Measurements from ENCODE around the gene RPF1. TPM values are rescaled to one million over a fixed set of nuclear protein-coding genes. Genes with fewer than 3 reads are reported as not detected.
"Not testable (repeated sequence)": the region's sequence is repeated elsewhere in the genome, so short reads cannot be mapped to it uniquely, and the experiment has no call there.

The RPF1 gene
- polyA plus RNA-seq, 3 donors, result 42.1 to 53.0 (median 45.9) TPM

DNA sequence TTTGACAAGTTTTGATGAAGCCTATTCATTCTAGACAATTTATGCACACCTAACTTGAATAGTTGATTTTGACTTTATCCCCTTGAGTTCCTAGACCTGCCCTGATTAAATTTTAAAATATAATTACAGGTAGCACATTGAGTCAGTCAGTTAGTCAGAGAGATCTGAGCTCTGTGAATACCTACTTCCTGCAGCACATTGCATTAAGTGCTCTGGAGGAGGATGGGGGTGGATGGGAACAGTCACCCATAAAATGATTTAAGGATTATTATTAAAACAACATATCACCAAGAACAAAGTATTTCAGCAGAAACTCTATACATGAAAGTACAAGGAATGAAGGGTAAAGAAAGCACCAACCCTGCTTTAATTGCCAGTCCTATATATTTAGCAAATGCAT lies 11.8 kb upstream of the RPF1 start:
- DNase-seq (ENCODE audit: extremely low read depth in 1 of 11, low read depth in 9 of 11, low spot score in 4 of 11), result no peak

DNA sequence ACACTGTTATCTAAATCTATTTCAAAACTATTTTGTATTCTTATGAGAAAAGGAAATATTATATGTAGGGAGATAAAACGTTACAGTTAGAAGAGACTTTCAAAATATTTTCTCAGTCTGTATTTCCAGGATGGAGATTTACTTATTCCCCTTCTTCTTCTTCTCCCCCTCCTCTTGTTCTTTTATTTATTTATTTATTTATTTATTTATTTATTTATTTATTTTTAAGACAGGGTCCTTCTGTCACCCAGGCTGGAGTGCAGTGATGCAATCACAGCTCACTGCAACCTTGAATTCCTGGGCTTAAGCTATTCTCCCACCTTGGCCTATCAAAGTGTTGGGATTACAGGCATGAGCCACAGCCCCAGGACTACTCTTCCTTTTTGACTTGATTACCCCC lies 2.8 kb upstream of the RPF1 start:
- no peak for DNase-seq (ENCODE audit: extremely low read depth in 1 of 11, low read depth in 9 of 11, low spot score in 4 of 11)

DNA sequence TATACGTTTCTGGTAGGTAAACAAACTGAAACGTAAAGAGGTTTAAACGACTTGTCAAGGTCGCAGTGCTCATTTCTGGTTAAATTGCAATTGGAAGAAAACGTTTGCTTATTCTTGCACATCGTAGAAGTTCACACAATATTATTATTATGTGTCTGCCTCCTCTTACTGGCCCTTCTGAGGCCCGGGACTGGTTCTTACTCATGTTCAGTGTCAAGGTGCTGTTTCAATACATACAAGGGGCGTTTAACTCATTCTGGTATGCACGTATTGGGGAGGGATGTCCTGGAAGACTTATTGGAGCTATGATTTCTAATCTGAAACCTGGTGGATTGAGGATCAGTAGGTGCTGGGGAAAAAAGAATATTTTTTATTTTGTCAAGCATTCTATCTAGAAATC lies 932 bp downstream of the RPF1 start:
- DNase-seq (ENCODE audit: extremely low read depth in 1 of 11, low read depth in 9 of 11, low spot score in 4 of 11), result peak in 3 of 11 donors; percentile 1 to 3 (median 2)

DNA sequence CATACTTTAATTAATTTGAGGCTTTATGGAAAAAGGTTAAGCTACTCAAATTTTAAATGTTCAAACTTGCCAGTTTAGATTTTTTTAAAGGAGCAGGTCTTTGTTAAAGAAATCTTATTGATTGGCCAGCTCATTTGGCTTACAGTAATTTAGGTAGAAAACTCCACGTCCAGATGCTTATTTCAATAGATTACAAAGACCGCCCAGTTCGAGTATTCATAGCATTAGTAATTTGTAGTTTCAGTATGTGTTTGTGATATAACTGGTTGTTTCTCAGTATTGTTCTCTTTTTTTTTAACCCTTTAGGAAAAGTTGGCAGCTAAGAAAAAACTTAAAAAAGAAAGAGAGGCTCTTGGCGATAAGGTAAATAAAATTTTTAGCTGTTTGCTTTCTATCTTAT lies 1.6 kb downstream of the RPF1 start:
- DNase-seq (ENCODE audit: extremely low read depth in 1 of 11, low read depth in 9 of 11, low spot score in 4 of 11), result no peak

DNA sequence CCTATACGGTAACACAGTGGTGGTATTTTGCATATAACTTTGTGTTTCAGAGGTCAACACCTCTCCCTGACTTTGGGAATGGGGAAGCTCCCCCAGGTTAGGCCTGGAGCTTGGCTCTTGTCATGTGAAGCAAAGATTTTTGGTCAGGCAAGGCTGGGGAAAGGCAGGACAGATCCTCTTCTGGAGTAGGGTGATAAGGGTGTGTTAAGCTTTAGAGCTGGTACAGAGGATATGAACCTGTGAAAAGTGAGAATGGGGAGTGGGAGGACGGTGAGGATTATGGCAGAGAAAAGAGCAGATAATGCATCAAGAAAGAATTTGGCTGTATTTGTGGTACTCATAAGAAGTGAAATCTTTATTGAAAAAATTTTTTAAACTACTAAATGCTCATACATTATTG lies 2.3 kb downstream of the RPF1 start:
- no peak for DNase-seq (ENCODE audit: extremely low read depth in 1 of 11, low read depth in 9 of 11, low spot score in 4 of 11)

DNA sequence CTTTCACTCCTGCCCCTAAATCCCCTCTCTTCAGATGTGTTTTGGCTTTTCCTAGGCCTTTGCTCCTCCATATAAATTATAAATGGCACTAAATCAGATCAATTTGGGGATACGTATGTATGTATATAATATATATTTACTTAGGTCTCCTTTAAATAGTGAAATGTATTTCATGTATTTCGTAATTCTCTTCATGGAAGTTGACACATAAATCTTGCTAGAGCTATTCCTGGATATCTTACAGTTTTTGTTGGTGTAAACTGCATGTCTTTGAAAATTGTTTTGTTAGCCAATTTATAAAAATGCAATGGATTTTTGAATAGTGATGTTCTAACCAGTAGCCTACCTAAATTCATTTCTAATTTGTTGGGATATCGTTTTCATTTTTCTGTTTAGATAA lies 9.0 kb downstream of the RPF1 start:
- DNase-seq (ENCODE audit: extremely low read depth in 1 of 11, low read depth in 9 of 11, low spot score in 4 of 11), result no peak

DNA sequence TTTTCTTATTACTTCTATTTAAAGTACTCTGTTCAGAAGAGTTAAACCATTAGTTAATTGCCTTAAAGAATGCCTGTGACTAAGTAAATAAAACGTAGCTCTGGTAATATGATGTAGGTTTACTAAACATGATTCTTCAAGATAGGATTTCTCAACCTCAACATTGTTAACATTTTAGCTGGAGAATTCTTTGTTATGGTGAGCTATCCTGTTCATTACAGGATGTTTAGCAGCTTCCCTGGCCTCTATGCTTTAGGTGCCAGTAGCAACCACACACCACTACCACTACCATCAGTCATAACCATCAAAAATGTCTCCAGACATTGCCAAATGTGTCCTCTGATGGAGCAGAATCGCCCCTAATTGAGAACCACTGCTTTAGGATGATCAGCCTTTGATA lies 10.7 kb downstream of the RPF1 start:
- no peak for DNase-seq (ENCODE audit: extremely low read depth in 1 of 11, low read depth in 9 of 11, low spot score in 4 of 11)

DNA sequence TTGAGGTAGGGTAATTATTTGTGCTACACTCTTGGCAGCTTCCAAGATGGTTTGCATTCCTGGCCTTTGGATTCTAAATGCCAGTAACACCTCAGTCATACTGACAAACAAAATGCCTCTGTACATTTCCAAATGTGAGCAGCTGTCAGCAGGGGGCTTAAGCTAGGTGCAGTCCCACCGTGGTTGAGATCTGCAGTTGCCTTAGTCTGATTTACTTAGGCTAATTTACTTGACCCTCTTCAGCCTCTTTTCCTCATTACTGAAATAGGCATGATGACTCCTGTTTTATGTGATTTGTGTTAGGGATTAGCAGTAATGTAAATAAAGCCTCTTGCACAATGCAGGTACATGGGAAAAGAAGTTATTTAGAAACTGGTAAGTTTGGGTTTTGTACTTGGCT lies 13.7 kb downstream of the RPF1 start:
- DNase-seq (ENCODE audit: extremely low read depth in 1 of 11, low read depth in 9 of 11, low spot score in 4 of 11), result no peak

DNA sequence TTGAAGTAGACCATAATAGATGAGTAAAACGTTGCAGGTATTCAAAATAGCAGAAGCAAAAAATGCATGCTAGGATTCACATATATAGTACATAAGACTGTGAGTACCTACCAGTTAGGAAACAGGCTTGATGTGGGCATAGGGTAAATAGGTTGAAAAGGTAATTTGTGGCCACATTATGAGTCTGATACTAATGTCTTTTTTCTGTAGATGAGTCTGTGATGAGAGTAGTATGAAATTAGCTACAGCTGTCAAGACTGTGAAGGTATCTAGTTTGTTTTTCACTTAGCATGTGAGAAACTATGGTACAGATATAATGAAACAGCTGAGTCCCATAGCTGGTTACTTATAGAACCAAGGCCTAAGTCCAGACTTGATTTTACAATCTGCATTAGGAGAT lies 14.7 kb downstream of the RPF1 start:
- no peak for DNase-seq (ENCODE audit: extremely low read depth in 1 of 11, low read depth in 9 of 11, low spot score in 4 of 11)

DNA sequence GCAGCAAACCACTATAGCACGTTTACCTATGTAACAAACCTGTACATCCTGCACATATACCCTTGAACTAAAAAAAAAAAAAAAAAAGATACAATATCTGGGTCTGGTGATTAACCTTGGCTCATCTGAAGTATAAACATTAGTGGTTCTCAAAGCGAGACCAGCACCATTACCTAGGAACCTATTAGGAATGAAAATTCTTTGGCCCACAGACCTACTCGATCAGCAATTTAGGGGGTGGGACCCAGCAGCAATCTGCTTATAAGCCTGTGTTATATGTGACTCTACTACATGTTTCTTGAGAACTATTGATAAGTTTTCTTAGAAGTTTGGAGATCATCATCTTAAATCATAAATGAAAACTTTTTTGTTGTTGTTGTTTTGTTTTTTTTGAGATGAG lies 17.4 kb downstream of the RPF1 start:
- DNase-seq (ENCODE audit: extremely low read depth in 1 of 11, low read depth in 9 of 11, low spot score in 4 of 11), result no peak

DNA sequence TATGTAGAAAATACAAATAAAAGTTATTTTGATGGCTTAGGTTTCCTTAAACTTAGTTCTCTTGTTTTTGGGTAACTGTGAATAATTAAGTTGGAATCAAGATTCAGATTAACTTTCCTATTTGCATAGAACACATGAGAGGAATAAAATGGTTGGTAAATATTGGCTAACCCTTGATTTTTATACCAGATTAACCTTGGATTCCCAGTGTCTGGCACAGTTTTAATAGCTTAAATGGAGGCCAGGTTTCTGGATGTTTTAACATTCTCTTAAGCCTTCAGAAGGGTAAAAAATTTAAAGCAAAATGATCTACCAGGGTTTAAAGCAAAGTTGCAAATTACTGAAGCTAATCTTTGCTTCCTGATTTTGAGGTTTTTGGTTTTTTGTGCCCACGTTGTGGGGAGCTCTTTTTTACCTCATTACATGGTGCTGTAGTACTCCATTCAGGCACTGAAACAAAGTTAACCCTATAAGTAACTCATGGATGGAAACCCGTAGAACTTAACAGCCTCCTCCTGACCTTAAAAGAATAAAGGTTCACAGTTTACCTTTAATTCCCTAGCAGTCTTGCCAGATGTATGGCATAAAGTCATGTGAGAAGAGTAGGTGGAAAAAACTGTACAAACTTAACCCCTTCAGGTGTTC lies 18.7 kb downstream of the RPF1 start:
- no peak for DNase-seq (ENCODE audit: extremely low read depth in 1 of 11, low read depth in 9 of 11, low spot score in 4 of 11)

DNA sequence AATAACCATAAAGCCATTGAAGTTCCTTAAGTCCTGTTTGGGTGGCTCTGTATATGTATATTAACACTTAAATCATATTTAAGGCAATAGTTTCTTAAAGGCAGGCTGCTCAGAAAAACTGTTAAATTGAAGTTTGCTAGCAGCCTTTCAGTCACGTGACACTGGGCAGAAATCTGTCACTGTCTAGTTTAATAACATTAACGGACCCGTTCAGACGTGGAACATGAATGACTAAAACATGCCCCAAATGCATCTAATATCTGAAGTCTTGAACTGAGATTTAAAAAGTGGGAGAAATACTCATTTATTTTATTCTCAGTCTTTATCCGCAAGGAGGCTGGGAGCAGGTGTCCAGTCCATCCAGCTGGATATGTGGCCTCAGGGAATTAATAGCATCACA lies 23.9 kb downstream of the RPF1 start:
- DNase-seq (ENCODE audit: extremely low read depth in 1 of 11, low read depth in 9 of 11, low spot score in 4 of 11), result no peak

DNA sequence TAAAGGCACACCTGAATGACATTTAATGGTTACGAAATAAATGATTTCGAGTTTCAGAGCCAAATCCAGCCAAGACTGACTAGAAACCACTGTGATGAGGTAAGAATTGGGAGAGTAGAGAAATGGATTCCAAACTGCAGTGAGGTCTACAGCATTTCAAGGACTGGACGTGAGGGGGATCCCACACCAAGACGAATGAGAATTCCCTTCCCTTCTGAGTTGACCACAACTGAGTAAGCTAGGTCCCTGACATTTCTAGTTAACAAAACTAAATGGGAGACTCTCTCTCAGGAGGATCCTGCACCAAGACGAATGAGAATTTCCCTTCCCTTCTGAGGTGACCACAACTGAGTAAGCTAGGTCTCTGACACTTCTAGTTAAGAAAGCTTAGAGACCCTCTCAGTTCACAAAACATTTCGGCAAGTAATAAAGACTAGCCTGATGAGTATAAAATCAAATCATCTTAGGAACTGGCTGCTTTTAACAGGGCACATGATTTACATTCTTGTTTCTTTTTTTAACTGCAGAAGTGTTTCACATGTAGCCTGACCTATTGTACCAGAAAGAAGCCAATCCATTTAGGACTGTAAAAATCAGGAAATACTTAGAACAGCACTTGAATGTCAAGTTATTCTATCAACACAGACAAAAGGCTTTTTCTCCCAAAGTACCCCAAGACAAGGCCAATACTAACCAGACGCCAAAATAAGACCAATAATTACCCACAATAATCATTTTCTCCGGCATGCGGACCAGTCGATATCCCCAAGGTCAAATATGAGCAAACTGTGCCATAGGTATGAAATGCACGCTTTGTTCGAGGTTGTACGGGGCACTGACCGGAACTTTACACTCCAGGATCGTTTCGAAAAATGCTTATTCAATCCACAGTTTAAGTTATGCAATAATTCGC lies 25.8 kb downstream of the RPF1 start:
- peak in 5 of 11 donors; percentile 2 to 15 (median 11) for DNase-seq (ENCODE audit: extremely low read depth in 1 of 11, low read depth in 9 of 11, low spot score in 4 of 11)

DNA sequence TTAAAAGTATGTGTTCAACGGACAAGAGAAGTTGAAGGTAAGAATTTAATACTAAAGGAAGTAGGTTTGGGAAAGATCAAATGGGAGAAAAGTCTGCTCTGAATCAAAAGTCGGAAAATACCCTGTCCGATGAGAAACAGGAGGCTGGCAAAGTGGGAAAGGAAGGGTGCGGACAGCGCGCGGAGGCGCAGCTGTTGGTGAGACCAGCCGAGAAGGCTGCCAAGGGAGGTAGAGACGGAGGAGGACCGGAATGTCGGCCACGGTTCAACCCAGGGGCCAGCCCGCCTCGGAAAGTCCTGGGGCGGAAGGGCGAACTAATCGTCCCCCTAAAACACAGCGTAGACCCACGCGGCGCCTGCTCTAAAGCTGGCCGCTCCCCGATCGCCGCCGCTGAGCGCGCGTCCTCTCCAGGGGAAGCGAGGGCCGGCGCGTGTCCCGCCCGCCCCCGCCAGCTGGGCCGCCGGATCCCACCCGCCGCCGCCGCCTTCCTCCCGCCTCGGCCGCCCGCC lies 26.5 kb downstream of the RPF1 start:
- peak in 7 of 11 donors; percentile 24 to 63 (median 41) for DNase-seq (ENCODE audit: extremely low read depth in 1 of 11, low read depth in 9 of 11, low spot score in 4 of 11)

DNA sequence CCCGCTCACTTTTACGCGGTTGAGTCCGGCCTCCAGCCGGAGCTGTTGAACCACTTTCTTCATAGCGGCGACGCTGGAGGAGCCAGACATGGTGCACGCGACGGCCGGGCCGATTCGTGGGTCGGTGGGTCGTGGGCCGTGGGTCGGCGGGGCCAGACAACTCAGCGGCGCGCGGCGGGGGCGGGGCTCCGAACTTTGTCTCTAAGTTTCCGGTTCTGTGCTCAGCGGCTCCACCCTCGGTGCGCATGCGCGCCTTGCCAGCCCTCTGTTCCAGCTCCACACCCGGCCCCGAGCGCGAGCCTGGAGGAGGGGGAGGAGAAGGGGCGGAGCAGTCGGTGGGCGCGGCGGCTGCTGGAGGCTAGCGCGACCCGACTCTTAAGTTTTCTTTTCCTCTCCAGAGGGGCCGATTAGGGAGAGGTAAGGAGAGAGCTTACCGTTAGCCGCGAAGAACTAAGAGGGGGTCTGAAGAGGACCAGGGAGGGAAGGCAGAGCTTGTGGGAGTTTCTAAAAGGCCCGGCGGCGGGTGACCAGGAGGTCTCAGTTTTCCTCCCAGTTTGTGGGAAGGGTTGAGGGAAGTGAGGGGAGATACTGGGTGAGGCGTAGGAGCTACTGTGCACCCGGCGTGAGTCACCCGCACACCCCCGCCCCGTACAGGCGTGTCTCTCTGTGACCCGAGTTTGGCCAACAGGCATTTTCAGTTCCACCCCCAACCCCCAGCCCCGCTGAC lies 27.1 kb downstream of the RPF1 start, which contains the start of the genes GNG5 and SPATA1:
Gene GNG5 (minus strand): TSS at position 580 of the 727 bp plus-strand sequence. CDS start 490 bp downstream, at position 90.
Gene SPATA1 (plus strand): TSS at position 385 of the 727 bp plus-strand sequence. CDS start 9,974 bp downstream, outside the sequence.
- DNase-seq (ENCODE audit: extremely low read depth in 1 of 11, low read depth in 9 of 11, low spot score in 4 of 11), result peak; percentile 89 to 97 (median 96)

DNA sequence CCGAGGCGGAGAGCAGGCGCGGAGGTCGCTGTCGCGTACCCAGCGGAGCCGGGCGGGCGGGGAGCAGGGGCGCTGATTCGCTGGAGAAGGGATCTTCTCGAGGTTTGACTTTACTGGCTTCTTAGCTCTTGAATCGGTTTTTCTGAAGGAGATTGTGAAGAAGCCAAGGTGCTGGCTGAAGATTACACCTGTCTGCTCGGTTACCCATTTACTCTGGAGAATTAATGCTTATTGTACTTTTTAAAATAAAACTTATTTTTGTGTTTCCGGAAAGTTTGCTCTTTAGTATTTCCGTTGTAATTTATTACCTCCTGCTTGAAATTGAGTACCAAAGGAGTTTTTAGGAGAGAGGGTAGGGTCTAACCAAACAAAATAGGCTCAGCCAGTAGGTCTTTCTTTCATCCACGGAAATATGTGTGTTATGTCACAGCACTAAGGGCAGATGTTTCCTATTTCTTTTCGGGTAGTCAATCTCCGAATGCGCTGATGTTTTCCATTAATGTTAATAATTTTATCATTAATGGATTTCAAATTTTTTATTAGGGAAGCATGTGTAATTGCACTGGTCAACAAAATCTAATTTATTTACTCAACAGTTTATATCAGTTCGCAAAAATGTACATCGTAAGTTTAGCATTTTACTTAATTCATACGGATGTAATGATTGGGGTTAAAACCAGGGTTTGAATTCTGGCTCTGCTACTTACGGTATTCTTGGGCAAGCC lies 27.8 kb downstream of the RPF1 start:
- DNase-seq (ENCODE audit: extremely low read depth in 1 of 11, low read depth in 9 of 11, low spot score in 4 of 11), result peak in 3 of 11 donors; percentile 0 to 8 (median 1)

DNA sequence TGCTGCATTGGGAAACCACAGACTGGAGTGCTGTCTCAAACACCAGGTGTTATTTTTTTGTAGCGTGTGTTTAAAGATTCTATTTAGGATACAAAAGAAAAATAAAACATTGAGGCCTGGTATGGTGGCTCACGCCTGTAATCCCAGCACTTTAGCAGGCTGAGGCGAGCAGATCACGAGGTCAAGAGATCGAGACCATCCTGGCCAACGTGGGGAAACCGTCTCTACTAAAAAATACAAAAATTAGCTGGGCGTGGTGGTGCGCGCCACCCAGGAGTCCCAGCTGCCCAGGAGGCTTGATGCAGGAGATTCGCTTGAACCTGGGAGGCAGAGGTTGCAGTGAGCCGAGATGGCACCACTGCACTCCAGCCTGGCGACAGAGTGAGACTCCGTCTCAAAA lies 28.8 kb downstream of the RPF1 start:
- not testable (repeated sequence) for DNase-seq (ENCODE audit: extremely low read depth in 1 of 11, low read depth in 9 of 11, low spot score in 4 of 11)

DNA sequence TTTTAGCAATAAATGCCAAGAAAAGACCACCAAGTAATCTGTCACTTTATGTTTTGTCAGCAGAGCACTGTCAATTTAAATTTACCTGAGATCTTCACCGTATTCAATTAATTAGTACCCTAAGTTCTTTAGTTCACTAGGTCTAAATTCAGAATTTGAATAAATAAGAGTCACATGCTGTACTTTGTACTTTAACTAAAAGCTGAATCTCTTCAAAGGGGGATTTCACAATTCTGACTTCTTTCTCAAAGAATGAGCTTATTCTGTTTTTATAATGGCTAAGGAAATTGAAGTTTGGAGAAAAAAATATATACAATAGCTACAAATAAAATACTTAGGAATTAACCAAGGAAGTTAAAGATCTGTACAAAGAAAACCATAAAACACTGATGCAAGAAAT lies 29.4 kb downstream of the RPF1 start:
- DNase-seq (ENCODE audit: extremely low read depth in 1 of 11, low read depth in 9 of 11, low spot score in 4 of 11), result no peak

DNA sequence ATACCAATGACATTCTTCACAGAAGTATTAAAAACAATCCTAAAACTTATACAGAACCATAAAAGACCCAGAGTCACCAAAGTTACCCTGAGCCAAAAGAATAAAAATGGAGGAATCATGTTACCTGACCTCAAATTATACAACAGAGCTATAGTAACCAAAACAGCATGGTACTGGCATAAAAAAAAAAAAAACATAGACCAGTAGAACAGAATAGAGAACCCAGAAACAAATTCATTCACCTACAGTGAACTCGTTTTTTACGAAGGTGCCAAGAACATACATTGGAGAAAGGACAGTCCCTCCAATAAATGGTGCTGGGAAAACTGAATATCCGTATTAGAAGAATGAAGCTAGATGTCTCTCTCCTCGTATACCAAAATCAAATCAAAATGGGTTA lies 30.0 kb downstream of the RPF1 start:
- no peak for DNase-seq (ENCODE audit: extremely low read depth in 1 of 11, low read depth in 9 of 11, low spot score in 4 of 11)

Data from renal cortex interstitium (tissue), 11 donors.